ENCODE measurements around the gene CTIF.

DNA sequence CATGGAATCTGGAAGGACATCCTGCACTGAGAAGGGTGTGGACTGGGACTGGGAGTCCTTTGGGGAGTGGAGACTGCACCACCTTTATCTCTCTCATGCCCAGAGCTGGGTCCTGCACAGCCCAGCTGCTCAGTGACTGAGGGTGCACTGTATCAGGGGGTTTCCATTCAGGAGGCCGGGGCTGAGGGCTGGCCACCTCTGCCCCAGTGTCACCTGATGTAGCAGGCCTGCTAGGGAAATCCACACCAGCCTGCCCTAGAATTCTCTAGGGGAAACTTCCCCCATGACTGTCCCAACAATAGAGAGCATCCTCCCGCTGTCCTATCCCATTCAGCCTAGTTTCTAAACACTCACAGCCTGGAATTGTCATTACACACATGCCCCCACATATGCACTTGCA lies 116.7 kb downstream of the CTIF start:
- TF ChIP-seq POLR2A (IDR thresholded peaks at IDR 0.05; ENCODE audit: low read depth, low read length) (no peak), TAF1 (IDR thresholded peaks at IDR 0.05; ENCODE audit: low read depth, low read length) (no peak)

All from GM12891 (cell line).